Measurements from ENCODE around the gene TSKU.

Gene TSKU

GRCh38 chr11:76771446-76772099 is 11.6 kb upstream of the TSKU start:
- TF ChIP-seq CTCF (IDR thresholded peaks at IDR 0.05; ENCODE audit: extremely low read depth, missing control alignments), result no peak
- no peak for DNase-seq (ENCODE audit: low spot score)

GRCh38 chr11:76772100-76772782 is 10.9 kb upstream of the TSKU start:
- TF ChIP-seq CTCF (IDR thresholded peaks at IDR 0.05; ENCODE audit: extremely low read depth, missing control alignments), result no peak
- no peak for DNase-seq (ENCODE audit: low spot score)

GRCh38 chr11:76772783-76773106 is 10.4 kb upstream of the TSKU start:
- TF ChIP-seq CTCF (IDR thresholded peaks at IDR 0.05; ENCODE audit: extremely low read depth, missing control alignments), result no peak
- DNase-seq (ENCODE audit: low spot score), result no peak

- no peak for DNase-seq (ENCODE audit: low spot score)
- no peak for TF ChIP-seq CTCF (IDR thresholded peaks at IDR 0.05; ENCODE audit: extremely low read depth, missing control alignments)
These were observed 9.2 kb upstream of the TSKU start for GRCh38 chr11:76773921-76774361.

GRCh38 chr11:76776472-76776871 is 6.7 kb upstream of the TSKU start:
- no peak for DNase-seq (ENCODE audit: low spot score)
- TF ChIP-seq CTCF (IDR thresholded peaks at IDR 0.05; ENCODE audit: extremely low read depth, missing control alignments), result no peak

- DNase-seq (ENCODE audit: low spot score), result no peak
- TF ChIP-seq CTCF (IDR thresholded peaks at IDR 0.05; ENCODE audit: extremely low read depth, missing control alignments), result no peak
These were observed 5.9 kb upstream of the TSKU start for GRCh38 chr11:76777305-76777704.

- TF ChIP-seq CTCF (IDR thresholded peaks at IDR 0.05; ENCODE audit: extremely low read depth, missing control alignments), result no peak
- no peak for DNase-seq (ENCODE audit: low spot score)
These were observed 5.3 kb upstream of the TSKU start for GRCh38 chr11:76777876-76778275.

Data from GM20000 (cell line).